Kidney (tissue), 14 donors: ENCODE measurements around the gene NDUFS5. TPM values are rescaled to one million over a fixed set of nuclear protein-coding genes. Genes with fewer than 3 reads are reported as not detected.

Source experiments
- DNase-seq, 5 donors: peaks; one replicate each; pipeline ENCODE4 v3.0.0-alpha.2; 2013 to 2020
- FAIRE-seq: peaks from 2 replicates; lab custom pipeline; 2012; peaks lifted over from hg19 to GRCh38; lab: Jason Lieb, UNC
- H3K27ac ChIP-seq, 2 donors: one replicate each; pipeline ENCODE4 v1.7.0; 2013; ENCODE audit warnings: low read depth in 2 of 2, low read length in 2 of 2, inconsistent platforms in 1 of 2
- H3K27me3 ChIP-seq: one replicate; pipeline ENCODE4 v1.7.1; 2013; ENCODE audit warnings: low read length, inconsistent platforms; ENCODE audit not compliant: control insufficient read depth, insufficient read depth
- H3K36me3 ChIP-seq, 3 donors: one replicate each; pipeline versions ENCODE4 v1.7.0 to v1.7.1; 2013; ENCODE audit warnings: low read length in 3 of 3, control low read depth in 1 of 3, inconsistent platforms in 1 of 3; ENCODE audit not compliant: insufficient read depth in 3 of 3, control insufficient read depth in 2 of 3
- H3K4me1 ChIP-seq, 3 donors: one replicate each; pipeline versions ENCODE4 v1.7.0 to v1.7.1; 2013; ENCODE audit warnings: low read length in 3 of 3, inconsistent platforms in 1 of 3, low read depth in 1 of 3; ENCODE audit not compliant: control insufficient read depth in 2 of 3, insufficient read depth in 2 of 3
- H3K4me3 ChIP-seq, 3 donors: one replicate each; pipeline versions ENCODE4 v1.7.0 to v1.8.1; 2013; ENCODE audit warnings: low read length in 3 of 3, control low read depth in 1 of 3, inconsistent platforms in 1 of 3
- H3K9ac ChIP-seq, 3 donors: one replicate each; pipeline versions ENCODE4 v1.7.0 to v1.7.1; 2013; ENCODE audit warnings: low read length in 3 of 3, control low read depth in 1 of 3, inconsistent platforms in 1 of 3
- H3K9me3 ChIP-seq, 3 donors: one replicate each; pipeline versions ENCODE4 v1.7.0 to v1.7.1; 2013; ENCODE audit warnings: low read length in 3 of 3, control low read depth in 1 of 3, inconsistent platforms in 1 of 3; ENCODE audit not compliant: control insufficient read depth in 2 of 3, insufficient read depth in 1 of 3
- intact Hi-C: fragments of 100-400 bp; cut with DNase I; formaldehyde crosslinking; loops from one replicate; pipeline ENCODE4 v1.11.1; 2022
- polyA plus RNA-seq: library from polyadenylated mRNA; stranded (reverse); fragments of 350-450 nt; fragmentation: Illumina TruSeq; extraction: RNeasy Lipid Tissue Mini Kit (QIAGEN cat#74804); gene quantifications from one replicate; pipeline ENCODE4 v1.2.3, GENCODE V29; 2014; ENCODE audit warnings: low read depth, low replicate concordance; ENCODE audit not compliant: insufficient read depth
- total RNA-seq: library from RNA; stranded (reverse); fragmentation: NEBNext Ultra II Directional; extraction: Animal tissue kit (Norgen Biotek cat#: 25700); gene quantifications from one replicate; pipeline ENCODE4 v1.2.1, GENCODE V29; 2021
- TF ChIP-seq, protein P1 (sequence below): IDR thresholded peaks from 3 replicates; pipeline ENCODE4 v1.5.1; 2012; ENCODE audit warnings: mild to moderate bottlenecking, moderate library complexity, borderline replicate concordance; ENCODE audit not compliant: insufficient read depth; ENCODE audit errors: extremely low read depth
- donor health status: control.
- donor health status: control.
- donor health status: control.
- donor health status: control.
- donor health status: control.
- donor health status: DM: yes; HTN: yes; CAD: no.
- donor health status: Normal renal cell carcinoma (clear cell type).

Gene NDUFS5
- total and polyA plus RNA-seq, 2 donors from 2014 or later, result 174 to 1,037 TPM

DNA sequence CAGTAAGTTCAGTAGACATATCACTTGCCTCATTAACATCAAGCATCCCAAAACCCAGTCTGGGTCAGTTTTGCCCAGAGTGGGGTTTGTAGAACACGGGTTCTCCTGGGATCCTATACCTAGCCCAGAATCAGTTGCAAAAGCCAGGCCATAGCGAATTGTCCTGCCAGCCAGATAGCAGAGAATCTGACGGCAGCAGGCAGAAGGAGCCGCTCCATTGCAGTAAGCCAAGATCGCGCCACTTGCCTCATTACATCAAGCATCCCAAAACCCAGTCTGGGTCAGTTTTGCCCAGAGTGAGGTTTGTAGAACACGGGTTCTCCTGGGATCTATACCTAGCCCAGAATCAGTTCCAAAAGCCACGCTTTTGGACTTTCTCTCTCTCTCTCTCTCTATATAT is 19.1 kb downstream of the NDUFS5 start:
- DNase-seq, result no peak
- Histone ChIP-seq H3K4me1 (no peaks in the 10 kb centered on the region), H3K9me3 (no peaks in the 10 kb centered on the region), H3K27ac (no peak overlapping the region), H3K27me3 (no peaks in the 10 kb centered on the region), H3K36me3 (peaks cover 0 to 20% (median 4%) of the 10 kb centered on the region in 3 donors), H3K9ac (no peak overlapping the region), H3K4me3 (no peak overlapping the region)
- intact Hi-C loops, result no loop called here
- TF ChIP-seq, protein P1, sequence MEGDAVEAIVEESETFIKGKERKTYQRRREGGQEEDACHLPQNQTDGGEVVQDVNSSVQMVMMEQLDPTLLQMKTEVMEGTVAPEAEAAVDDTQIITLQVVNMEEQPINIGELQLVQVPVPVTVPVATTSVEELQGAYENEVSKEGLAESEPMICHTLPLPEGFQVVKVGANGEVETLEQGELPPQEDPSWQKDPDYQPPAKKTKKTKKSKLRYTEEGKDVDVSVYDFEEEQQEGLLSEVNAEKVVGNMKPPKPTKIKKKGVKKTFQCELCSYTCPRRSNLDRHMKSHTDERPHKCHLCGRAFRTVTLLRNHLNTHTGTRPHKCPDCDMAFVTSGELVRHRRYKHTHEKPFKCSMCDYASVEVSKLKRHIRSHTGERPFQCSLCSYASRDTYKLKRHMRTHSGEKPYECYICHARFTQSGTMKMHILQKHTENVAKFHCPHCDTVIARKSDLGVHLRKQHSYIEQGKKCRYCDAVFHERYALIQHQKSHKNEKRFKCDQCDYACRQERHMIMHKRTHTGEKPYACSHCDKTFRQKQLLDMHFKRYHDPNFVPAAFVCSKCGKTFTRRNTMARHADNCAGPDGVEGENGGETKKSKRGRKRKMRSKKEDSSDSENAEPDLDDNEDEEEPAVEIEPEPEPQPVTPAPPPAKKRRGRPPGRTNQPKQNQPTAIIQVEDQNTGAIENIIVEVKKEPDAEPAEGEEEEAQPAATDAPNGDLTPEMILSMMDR, result no peak
- FAIRE-seq, result no peak

- peaks cover 0 to 17% (median 0%) of the 10 kb centered on the region in 3 donors for H3K36me3 ChIP-seq
- H3K9me3 ChIP-seq, result no peaks in the 10 kb centered on the region
- no peak for DNase-seq
- H3K4me3 ChIP-seq, result no peak overlapping the region
- intact Hi-C loops, result no loop called here
- TF ChIP-seq, protein P1, result no peak
- no peaks in the 10 kb centered on the region for H3K4me1 ChIP-seq
- no peak for FAIRE-seq
- H3K9ac ChIP-seq, result no peak overlapping the region
- no peaks in the 10 kb centered on the region for H3K27me3 ChIP-seq
- no peak overlapping the region for H3K27ac ChIP-seq
Observed at GRCh38 chr1:39046613-39047210, 20.6 kb downstream of the NDUFS5 start.

- no peak for FAIRE-seq
- H3K4me3 ChIP-seq, result no peak overlapping the region
- no peaks in the 10 kb centered on the region for H3K9me3 ChIP-seq
- intact Hi-C loops, result no loop called here
- no peaks in the 10 kb centered on the region for H3K4me1 ChIP-seq
- H3K9ac ChIP-seq, result no peak overlapping the region
- peaks cover 0 to 17% (median 0%) of the 10 kb centered on the region in 3 donors for H3K36me3 ChIP-seq
- H3K27me3 ChIP-seq, result no peaks in the 10 kb centered on the region
- no peak overlapping the region for H3K27ac ChIP-seq
- TF ChIP-seq, protein P1, result no peak
- no peak for DNase-seq
Observed at GRCh38 chr1:39047374-39048229, 21.5 kb downstream of the NDUFS5 start.
